Neural cell (in vitro differentiated cells): ENCODE measurements around the gene PTPN21.

Experiments
- EP300 ChIP-seq: fragments of 450-650 bp; conservative IDR thresholded peaks from 2 replicates; pipeline ENCODE4 v1.6.1; 2014; ENCODE audit warnings: antibody characterized with exemption, mild to moderate bottlenecking, moderate library complexity; ENCODE audit not compliant: poor library complexity, severe bottlenecking
- MXI1 ChIP-seq: fragments of 450-650 bp; conservative IDR thresholded peaks from 2 replicates; pipeline ENCODE4 v1.6.1; 2014; ENCODE audit warnings: antibody characterized with exemption, mild to moderate bottlenecking; ENCODE audit not compliant: poor library complexity, severe bottlenecking
- POLR2AphosphoS5 ChIP-seq: IDR thresholded peaks from 2 replicates; pipeline ENCODE4 v1.6.1; 2012
- RAD21 ChIP-seq: fragments of 450-650 bp; conservative IDR thresholded peaks from 2 replicates; pipeline ENCODE4 v1.6.1; 2014; ENCODE audit warnings: antibody characterized with exemption, mild to moderate bottlenecking, moderate library complexity
- TAF1 ChIP-seq: IDR thresholded peaks from 2 replicates; pipeline ENCODE4 v1.6.1; 2012; ENCODE audit warnings: low read depth
- TF ChIP-seq, protein P1 (sequence below): fragments of 450-650 bp; IDR thresholded peaks from 2 replicates; pipeline ENCODE4 v1.5.1; 2014; ENCODE audit warnings: antibody characterized with exemption, mild to moderate bottlenecking, moderate library complexity; ENCODE audit not compliant: poor library complexity, severe bottlenecking

DNA sequence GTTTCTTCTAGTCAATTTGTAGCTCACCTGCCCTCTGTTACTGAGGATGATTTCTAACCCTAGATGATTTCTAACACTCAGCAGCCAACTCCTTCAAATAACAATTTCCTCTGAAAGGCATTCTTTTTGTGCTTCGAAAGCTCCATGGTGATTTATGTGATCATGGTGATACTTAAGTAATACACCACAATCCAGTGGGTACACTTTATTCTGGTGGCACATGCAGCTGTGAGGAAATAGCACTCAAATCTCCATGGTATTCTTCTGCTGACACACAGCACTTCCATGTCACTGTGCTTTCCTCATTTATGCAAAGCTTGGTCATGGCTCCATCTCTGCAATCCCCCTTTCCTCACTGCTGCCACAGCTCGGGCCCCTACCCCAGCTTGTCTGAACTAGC, 73.7 kb downstream of the PTPN21 start:
- TF ChIP-seq, protein P1, sequence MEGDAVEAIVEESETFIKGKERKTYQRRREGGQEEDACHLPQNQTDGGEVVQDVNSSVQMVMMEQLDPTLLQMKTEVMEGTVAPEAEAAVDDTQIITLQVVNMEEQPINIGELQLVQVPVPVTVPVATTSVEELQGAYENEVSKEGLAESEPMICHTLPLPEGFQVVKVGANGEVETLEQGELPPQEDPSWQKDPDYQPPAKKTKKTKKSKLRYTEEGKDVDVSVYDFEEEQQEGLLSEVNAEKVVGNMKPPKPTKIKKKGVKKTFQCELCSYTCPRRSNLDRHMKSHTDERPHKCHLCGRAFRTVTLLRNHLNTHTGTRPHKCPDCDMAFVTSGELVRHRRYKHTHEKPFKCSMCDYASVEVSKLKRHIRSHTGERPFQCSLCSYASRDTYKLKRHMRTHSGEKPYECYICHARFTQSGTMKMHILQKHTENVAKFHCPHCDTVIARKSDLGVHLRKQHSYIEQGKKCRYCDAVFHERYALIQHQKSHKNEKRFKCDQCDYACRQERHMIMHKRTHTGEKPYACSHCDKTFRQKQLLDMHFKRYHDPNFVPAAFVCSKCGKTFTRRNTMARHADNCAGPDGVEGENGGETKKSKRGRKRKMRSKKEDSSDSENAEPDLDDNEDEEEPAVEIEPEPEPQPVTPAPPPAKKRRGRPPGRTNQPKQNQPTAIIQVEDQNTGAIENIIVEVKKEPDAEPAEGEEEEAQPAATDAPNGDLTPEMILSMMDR: no peak
- TF ChIP-seq EP300: no peak
- TF ChIP-seq TAF1: no peak
- TF ChIP-seq POLR2AphosphoS5: no peak
- no peak for TF ChIP-seq MXI1
- no peak for TF ChIP-seq RAD21
